Measurements from ENCODE around the gene BEST1. TPM values are rescaled to one million over a fixed set of nuclear protein-coding genes. Genes with fewer than 3 reads are reported as not detected.

Gene BEST1
- total and polyA plus RNA-seq, 2 of the 13 experiments (the other 11 are each of a cell fraction or from before 2014, with no cell fraction given) = 0.09 to 0.65 TPM

- TF ChIP-seq ZHX2 (IDR thresholded peaks at IDR 0.05; ENCODE audit: low read depth) (0 out of 2 replicates have a peak, but pooled peaks have one; percentile 30), ZHX2 (CRISPR knock-in tag; IDR thresholded peaks at IDR 0.05; ENCODE audit: borderline replicate concordance) (no peak), ZNF230 (CRISPR knock-in tag; IDR thresholded peaks at IDR 0.05) (peak; percentile 62; the same call in 1 of the 2 replicates), CCDC6 (CRISPR knock-in tag; IDR thresholded peaks at IDR 0.05) (peak; percentile 54; the same call in 1 of the 2 replicates), HNF4G (IDR thresholded peaks at IDR 0.05; ENCODE audit: borderline replicate concordance, low read depth, low read length) (no peak), HNF4G (CRISPR knock-in tag; IDR thresholded peaks at IDR 0.05; ENCODE audit: borderline replicate concordance, low read depth) (0 out of 2 replicates have a peak, but pooled peaks have one; percentile 72), ZKSCAN5 (CRISPR knock-in tag; IDR thresholded peaks at IDR 0.05) (peak; percentile 70; the same call in 1 of the 2 replicates), PATZ1 (CRISPR knock-in tag; IDR thresholded peaks at IDR 0.05) (peak; percentile 81), TAF1 (CRISPR knock-in tag; IDR thresholded peaks at IDR 0.05) (0 out of 2 replicates have a peak, but pooled peaks have one; percentile 22), ZNF251 (CRISPR knock-in tag; IDR thresholded peaks at IDR 0.05) (no peak), ZNF747 (CRISPR knock-in tag; IDR thresholded peaks at IDR 0.05; ENCODE audit: borderline replicate concordance) (peak; percentile 43; the same call in 1 of the 2 replicates), FOSL2 (CRISPR knock-in tag; IDR thresholded peaks at IDR 0.05) (peak; percentile 19; the same call in 1 of the 2 replicates)
- TF ChIP-seq, protein P1, sequence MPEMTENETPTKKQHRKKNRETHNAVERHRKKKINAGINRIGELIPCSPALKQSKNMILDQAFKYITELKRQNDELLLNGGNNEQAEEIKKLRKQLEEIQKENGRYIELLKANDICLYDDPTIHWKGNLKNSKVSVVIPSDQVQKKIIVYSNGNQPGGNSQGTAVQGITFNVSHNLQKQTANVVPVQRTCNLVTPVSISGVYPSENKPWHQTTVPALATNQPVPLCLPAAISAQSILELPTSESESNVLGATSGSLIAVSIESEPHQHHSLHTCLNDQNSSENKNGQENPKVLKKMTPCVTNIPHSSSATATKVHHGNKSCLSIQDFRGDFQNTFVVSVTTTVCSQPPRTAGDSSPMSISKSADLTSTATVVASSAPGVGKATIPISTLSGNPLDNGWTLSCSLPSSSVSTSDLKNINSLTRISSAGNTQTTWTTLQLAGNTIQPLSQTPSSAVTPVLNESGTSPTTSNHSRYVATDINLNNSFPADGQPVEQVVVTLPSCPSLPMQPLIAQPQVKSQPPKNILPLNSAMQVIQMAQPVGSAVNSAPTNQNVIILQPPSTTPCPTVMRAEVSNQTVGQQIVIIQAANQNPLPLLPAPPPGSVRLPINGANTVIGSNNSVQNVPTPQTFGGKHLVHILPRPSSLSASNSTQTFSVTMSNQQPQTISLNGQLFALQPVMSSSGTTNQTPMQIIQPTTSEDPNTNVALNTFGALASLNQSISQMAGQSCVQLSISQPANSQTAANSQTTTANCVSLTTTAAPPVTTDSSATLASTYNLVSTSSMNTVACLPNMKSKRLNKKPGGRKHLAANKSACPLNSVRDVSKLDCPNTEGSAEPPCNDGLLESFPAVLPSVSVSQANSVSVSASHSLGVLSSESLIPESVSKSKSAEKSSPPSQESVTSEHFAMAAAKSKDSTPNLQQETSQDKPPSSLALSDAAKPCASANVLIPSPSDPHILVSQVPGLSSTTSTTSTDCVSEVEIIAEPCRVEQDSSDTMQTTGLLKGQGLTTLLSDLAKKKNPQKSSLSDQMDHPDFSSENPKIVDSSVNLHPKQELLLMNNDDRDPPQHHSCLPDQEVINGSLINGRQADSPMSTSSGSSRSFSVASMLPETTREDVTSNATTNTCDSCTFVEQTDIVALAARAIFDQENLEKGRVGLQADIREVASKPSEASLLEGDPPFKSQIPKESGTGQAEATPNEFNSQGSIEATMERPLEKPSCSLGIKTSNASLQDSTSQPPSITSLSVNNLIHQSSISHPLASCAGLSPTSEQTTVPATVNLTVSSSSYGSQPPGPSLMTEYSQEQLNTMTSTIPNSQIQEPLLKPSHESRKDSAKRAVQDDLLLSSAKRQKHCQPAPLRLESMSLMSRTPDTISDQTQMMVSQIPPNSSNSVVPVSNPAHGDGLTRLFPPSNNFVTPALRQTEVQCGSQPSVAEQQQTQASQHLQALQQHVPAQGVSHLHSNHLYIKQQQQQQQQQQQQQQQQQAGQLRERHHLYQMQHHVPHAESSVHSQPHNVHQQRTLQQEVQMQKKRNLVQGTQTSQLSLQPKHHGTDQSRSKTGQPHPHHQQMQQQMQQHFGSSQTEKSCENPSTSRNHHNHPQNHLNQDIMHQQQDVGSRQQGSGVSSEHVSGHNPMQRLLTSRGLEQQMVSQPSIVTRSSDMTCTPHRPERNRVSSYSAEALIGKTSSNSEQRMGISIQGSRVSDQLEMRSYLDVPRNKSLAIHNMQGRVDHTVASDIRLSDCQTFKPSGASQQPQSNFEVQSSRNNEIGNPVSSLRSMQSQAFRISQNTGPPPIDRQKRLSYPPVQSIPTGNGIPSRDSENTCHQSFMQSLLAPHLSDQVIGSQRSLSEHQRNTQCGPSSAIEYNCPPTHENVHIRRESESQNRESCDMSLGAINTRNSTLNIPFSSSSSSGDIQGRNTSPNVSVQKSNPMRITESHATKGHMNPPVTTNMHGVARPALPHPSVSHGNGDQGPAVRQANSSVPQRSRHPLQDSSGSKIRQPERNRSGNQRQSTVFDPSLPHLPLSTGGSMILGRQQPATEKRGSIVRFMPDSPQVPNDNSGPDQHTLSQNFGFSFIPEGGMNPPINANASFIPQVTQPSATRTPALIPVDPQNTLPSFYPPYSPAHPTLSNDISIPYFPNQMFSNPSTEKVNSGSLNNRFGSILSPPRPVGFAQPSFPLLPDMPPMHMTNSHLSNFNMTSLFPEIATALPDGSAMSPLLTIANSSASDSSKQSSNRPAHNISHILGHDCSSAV (CRISPR knock-in tag; IDR thresholded peaks at IDR 0.05; ENCODE audit: borderline replicate concordance) = no peak
Observed at GRCh38 chr11:61904539-61905048, 45.6 kb upstream of the BEST1 start (continued).
